HG02571 (cell line): ENCODE measurements around the gene RABGAP1L.
"Not testable (repeated sequence)": the region's sequence is repeated elsewhere in the genome, so short reads cannot be mapped to it uniquely, and the experiment has no call there.

Experiments
- ATAC-seq: cut with Tn5 transposase; IDR thresholded peaks from one replicate; pipeline ENCODE4 v1.9.1; 2021; ENCODE audit warnings: mild to moderate bottlenecking, moderate library complexity; ENCODE audit not compliant: unreplicated experiment

RABGAP1L gene

GRCh38 chr1:174238845-174239501 is 79.7 kb downstream of the RABGAP1L start:
- not testable (repeated sequence) for ATAC-seq

- no peak for ATAC-seq
Observed at GRCh38 chr1:174239541-174239940, 80.2 kb downstream of the RABGAP1L start.

GRCh38 chr1:174242856-174243255 is 83.5 kb downstream of the RABGAP1L start:
- ATAC-seq = no peak

GRCh38 chr1:174243451-174244000 is 84.2 kb downstream of the RABGAP1L start:
- ATAC-seq = no peak

GRCh38 chr1:174244017-174244416 is 84.7 kb downstream of the RABGAP1L start:
- no peak for ATAC-seq

- no peak for ATAC-seq
Observed at GRCh38 chr1:174247472-174247871, 88.2 kb downstream of the RABGAP1L start.

GRCh38 chr1:174248041-174248440 is 88.7 kb downstream of the RABGAP1L start:
- ATAC-seq = no peak

GRCh38 chr1:174256386-174256785 is 97.1 kb downstream of the RABGAP1L start:
- not testable (repeated sequence) for ATAC-seq

- ATAC-seq = no peak
Observed at GRCh38 chr1:174258148-174258550, 98.8 kb downstream of the RABGAP1L start.

- no peak for ATAC-seq
Observed at GRCh38 chr1:174262349-174263241, 103.3 kb downstream of the RABGAP1L start.

GRCh38 chr1:174265282-174265681 is 106.0 kb downstream of the RABGAP1L start:
- ATAC-seq = no peak

GRCh38 chr1:174266476-174266875 is 107.2 kb downstream of the RABGAP1L start:
- ATAC-seq = no peak

GRCh38 chr1:174266991-174267612 is 107.8 kb downstream of the RABGAP1L start:
- ATAC-seq = no peak

- ATAC-seq = no peak
Observed at GRCh38 chr1:174269989-174270651, 110.8 kb downstream of the RABGAP1L start.

GRCh38 chr1:174273190-174273589 is 113.9 kb downstream of the RABGAP1L start:
- no peak for ATAC-seq

GRCh38 chr1:174273776-174274175 is 114.5 kb downstream of the RABGAP1L start:
- ATAC-seq = no peak

- no peak for ATAC-seq
Observed at GRCh38 chr1:174274452-174274851, 115.1 kb downstream of the RABGAP1L start.

- no peak for ATAC-seq
Observed at GRCh38 chr1:174274884-174275283, 115.6 kb downstream of the RABGAP1L start.

- ATAC-seq = no peak
Observed at GRCh38 chr1:174276087-174276486, 116.8 kb downstream of the RABGAP1L start.

GRCh38 chr1:174284052-174284451 is 124.7 kb downstream of the RABGAP1L start:
- ATAC-seq = no peak

- no peak for ATAC-seq
Observed at GRCh38 chr1:174286042-174286441, 126.7 kb downstream of the RABGAP1L start.
